Measurements from ENCODE around the gene PHF20. TPM values are rescaled to one million over a fixed set of nuclear protein-coding genes. Genes with fewer than 3 reads are reported as not detected.

PHF20 gene
- polyA plus RNA-seq, 1 donor from 2014 or later: 49.2 TPM

- Histone ChIP-seq H3K79me2 (replicated peaks; ENCODE audit: insufficient read depth, low read length) (no peaks in the 10 kb centered on the region), H2AFZ (ENCODE audit: low read depth, low read length) (no peak overlapping the region), H3K9me2 (ENCODE audit: insufficient read depth, low read length) (no peaks in the 10 kb centered on the region), H3K9ac (ENCODE audit: low read length) (no peak overlapping the region), H3K27ac (ENCODE audit: low read length) (no peak overlapping the region), H3F3A (ENCODE audit: insufficient read depth, low read length, poor library complexity, severe bottlenecking) (no peaks in the 10 kb centered on the region), H3K4me2 (ENCODE audit: low read length) (no peak overlapping the region), H3K4me3 (ENCODE audit: low read length) (no peak overlapping the region), H3K36me3 (ENCODE audit: insufficient read depth, low read length) (no peaks in the 10 kb centered on the region), H3K27me3 (ENCODE audit: insufficient read depth, low read depth, low read length) (no peaks in the 10 kb centered on the region), H4K20me1 (ENCODE audit: insufficient read depth) (no peaks in the 10 kb centered on the region), H3K9me3 (ENCODE audit: low read length) (no peaks in the 10 kb centered on the region)
- TF ChIP-seq SMC3 (conservative IDR thresholded peaks at IDR 0.05; ENCODE audit: poor library complexity) (no peak), POLR2AphosphoS5 (IDR thresholded peaks at IDR 0.05) (no peak), MXI1 (conservative IDR thresholded peaks at IDR 0.05; ENCODE audit: poor library complexity, severe bottlenecking) (no peak), CTCF (IDR thresholded peaks at IDR 0.05; ENCODE audit: poor library complexity, severe bottlenecking) (no peak), TAF1 (IDR thresholded peaks at IDR 0.05; ENCODE audit: low read depth) (no peak), EP300 (conservative IDR thresholded peaks at IDR 0.05; ENCODE audit: poor library complexity, severe bottlenecking) (no peak), EZH2 (IDR thresholded peaks at IDR 0.05; ENCODE audit: borderline replicate concordance, insufficient read depth, low read length, poor library complexity, severe bottlenecking) (no peak), REST (IDR thresholded peaks at IDR 0.05; ENCODE audit: borderline replicate concordance) (no peak), RAD21 (conservative IDR thresholded peaks at IDR 0.05) (no peak)
Measured at GRCh38 chr20:35941620-35942019, 169.8 kb downstream of the PHF20 start.

GRCh38 chr20:35942243-35942642, 170.4 kb downstream of the PHF20 start:
- Histone ChIP-seq H4K20me1 (ENCODE audit: insufficient read depth) (no peaks in the 10 kb centered on the region), H3K9me3 (ENCODE audit: low read length) (no peaks in the 10 kb centered on the region), H3K9me2 (ENCODE audit: insufficient read depth, low read length) (no peaks in the 10 kb centered on the region), H3K36me3 (ENCODE audit: insufficient read depth, low read length) (no peaks in the 10 kb centered on the region), H3K27me3 (ENCODE audit: insufficient read depth, low read depth, low read length) (no peaks in the 10 kb centered on the region), H2AFZ (ENCODE audit: low read depth, low read length) (no peak overlapping the region), H3K4me2 (ENCODE audit: low read length) (no peak overlapping the region), H3K4me3 (ENCODE audit: low read length) (no peak overlapping the region), H3K79me2 (replicated peaks; ENCODE audit: insufficient read depth, low read length) (no peaks in the 10 kb centered on the region), H3K27ac (ENCODE audit: low read length) (no peak overlapping the region), H3K9ac (ENCODE audit: low read length) (no peak overlapping the region), H3F3A (ENCODE audit: insufficient read depth, low read length, poor library complexity, severe bottlenecking) (no peaks in the 10 kb centered on the region)
- TF ChIP-seq MXI1 (conservative IDR thresholded peaks at IDR 0.05; ENCODE audit: poor library complexity, severe bottlenecking): no peak
- no peak for TF ChIP-seq CTCF (IDR thresholded peaks at IDR 0.05; ENCODE audit: poor library complexity, severe bottlenecking)
- no peak for TF ChIP-seq EP300 (conservative IDR thresholded peaks at IDR 0.05; ENCODE audit: poor library complexity, severe bottlenecking)
- no peak for TF ChIP-seq EZH2 (IDR thresholded peaks at IDR 0.05; ENCODE audit: borderline replicate concordance, insufficient read depth, low read length, poor library complexity, severe bottlenecking)
- TF ChIP-seq SMC3 (conservative IDR thresholded peaks at IDR 0.05; ENCODE audit: poor library complexity): no peak
- no peak for TF ChIP-seq RAD21 (conservative IDR thresholded peaks at IDR 0.05)
